Measurements from ENCODE around the gene PWWP2A.

PWWP2A gene

DNA sequence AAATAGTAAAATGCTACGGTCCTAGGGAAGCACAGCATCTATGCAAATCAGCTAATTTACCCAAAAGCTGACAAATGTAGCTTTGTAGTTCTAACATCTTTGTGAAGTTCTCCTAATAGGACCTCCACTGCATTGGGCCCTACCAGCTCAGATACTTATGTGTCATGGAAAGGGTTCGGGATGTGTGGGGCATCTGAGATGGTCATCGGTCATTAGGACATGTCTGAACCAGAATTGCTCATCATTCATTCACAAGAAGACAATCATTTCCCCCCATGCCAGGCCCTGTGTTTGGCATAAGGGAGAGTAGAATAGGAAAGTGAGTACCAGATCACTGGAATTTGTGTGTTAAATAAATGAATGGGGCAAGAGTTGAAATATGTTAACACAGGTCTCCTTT lies 35.7 kb downstream of the PWWP2A start:
- Histone ChIP-seq H3F3A (ENCODE audit: low read depth) (no peaks in the 10 kb centered on the region), H3K4me3 (ENCODE audit: low read length, poor library complexity, severe bottlenecking) (no peak overlapping the region), H3K4me1 (ENCODE audit: insufficient read depth, low read length, poor library complexity, severe bottlenecking) (no peaks in the 10 kb centered on the region), H3K4me2 (ENCODE audit: low read depth, low read length, poor library complexity, severe bottlenecking) (no peak overlapping the region), H3K9me3 (ENCODE audit: insufficient read depth, low read depth, low read length) (no peaks in the 10 kb centered on the region), H3K27me3 (ENCODE audit: insufficient read depth, low read length, poor library complexity, severe bottlenecking) (no peaks in the 10 kb centered on the region), H3K9ac (ENCODE audit: low read depth, low read length, poor library complexity, severe bottlenecking) (no peak overlapping the region), H3K79me2 (ENCODE audit: insufficient read depth, low read length) (no peaks in the 10 kb centered on the region), H3K9me2 (replicated peaks; ENCODE audit: low read depth, low read length) (no peaks in the 10 kb centered on the region), H2AFZ (ENCODE audit: low read length) (no peak overlapping the region), H4K20me1 (ENCODE audit: insufficient read depth, low read length, poor library complexity, severe bottlenecking) (no peaks in the 10 kb centered on the region), H3K36me3 (ENCODE audit: insufficient read depth, low read length) (no peaks in the 10 kb centered on the region)
- TF ChIP-seq, protein P1, sequence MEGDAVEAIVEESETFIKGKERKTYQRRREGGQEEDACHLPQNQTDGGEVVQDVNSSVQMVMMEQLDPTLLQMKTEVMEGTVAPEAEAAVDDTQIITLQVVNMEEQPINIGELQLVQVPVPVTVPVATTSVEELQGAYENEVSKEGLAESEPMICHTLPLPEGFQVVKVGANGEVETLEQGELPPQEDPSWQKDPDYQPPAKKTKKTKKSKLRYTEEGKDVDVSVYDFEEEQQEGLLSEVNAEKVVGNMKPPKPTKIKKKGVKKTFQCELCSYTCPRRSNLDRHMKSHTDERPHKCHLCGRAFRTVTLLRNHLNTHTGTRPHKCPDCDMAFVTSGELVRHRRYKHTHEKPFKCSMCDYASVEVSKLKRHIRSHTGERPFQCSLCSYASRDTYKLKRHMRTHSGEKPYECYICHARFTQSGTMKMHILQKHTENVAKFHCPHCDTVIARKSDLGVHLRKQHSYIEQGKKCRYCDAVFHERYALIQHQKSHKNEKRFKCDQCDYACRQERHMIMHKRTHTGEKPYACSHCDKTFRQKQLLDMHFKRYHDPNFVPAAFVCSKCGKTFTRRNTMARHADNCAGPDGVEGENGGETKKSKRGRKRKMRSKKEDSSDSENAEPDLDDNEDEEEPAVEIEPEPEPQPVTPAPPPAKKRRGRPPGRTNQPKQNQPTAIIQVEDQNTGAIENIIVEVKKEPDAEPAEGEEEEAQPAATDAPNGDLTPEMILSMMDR (conservative IDR thresholded peaks at IDR 0.05; ENCODE audit: low read length) = no peak
- TF ChIP-seq EZH2phosphoT487 (IDR thresholded peaks at IDR 0.05; ENCODE audit: borderline replicate concordance) = no peak

GRCh38 chr5:160082614-160083500 lies 36.4 kb downstream of the PWWP2A start:
- H3F3A ChIP-seq (ENCODE audit: low read depth) = no peaks in the 10 kb centered on the region
- H3K36me3 ChIP-seq (ENCODE audit: insufficient read depth, low read length) = peaks cover under 1% of the 10 kb centered on the region; the same call in 1 of the 2 replicates
- H3K9ac ChIP-seq (ENCODE audit: low read depth, low read length, poor library complexity, severe bottlenecking) = no peak overlapping the region
- no peak overlapping the region for H2AFZ ChIP-seq (ENCODE audit: low read length)
- H3K4me1 ChIP-seq (ENCODE audit: insufficient read depth, low read length, poor library complexity, severe bottlenecking) = no peaks in the 10 kb centered on the region
- no peaks in the 10 kb centered on the region for H3K79me2 ChIP-seq (ENCODE audit: insufficient read depth, low read length)
- H3K4me2 ChIP-seq (ENCODE audit: low read depth, low read length, poor library complexity, severe bottlenecking) = no peak overlapping the region
- H3K4me3 ChIP-seq (ENCODE audit: low read length, poor library complexity, severe bottlenecking) = no peak overlapping the region
- H3K9me2 ChIP-seq (replicated peaks; ENCODE audit: low read depth, low read length) = no peaks in the 10 kb centered on the region
- TF ChIP-seq EZH2phosphoT487 (IDR thresholded peaks at IDR 0.05; ENCODE audit: borderline replicate concordance) = no peak
- TF ChIP-seq, protein P1 (conservative IDR thresholded peaks at IDR 0.05; ENCODE audit: low read length) = no peak
- H3K9me3 ChIP-seq (ENCODE audit: insufficient read depth, low read depth, low read length) = no peaks in the 10 kb centered on the region
- no peaks in the 10 kb centered on the region for H3K27me3 ChIP-seq (ENCODE audit: insufficient read depth, low read length, poor library complexity, severe bottlenecking)
- H4K20me1 ChIP-seq (ENCODE audit: insufficient read depth, low read length, poor library complexity, severe bottlenecking) = no peaks in the 10 kb centered on the region

DNA sequence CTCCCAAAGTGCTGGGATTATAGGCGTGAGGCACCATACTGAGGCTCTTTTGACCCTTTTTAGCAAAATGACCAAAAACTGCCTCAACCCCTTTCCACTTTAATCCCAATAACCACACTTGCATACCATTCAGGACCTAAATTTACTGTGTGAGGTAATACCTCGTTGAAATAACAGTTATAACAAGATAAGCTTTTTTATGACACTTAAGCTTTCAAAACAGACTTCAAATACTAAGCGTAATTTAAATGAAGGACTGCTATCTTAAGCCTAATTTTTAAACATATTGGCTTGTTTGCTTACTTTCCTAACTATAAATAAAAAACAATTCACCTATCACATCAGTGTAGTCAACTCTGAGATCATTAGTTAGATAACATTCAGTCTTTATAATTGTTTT lies 37.8 kb downstream of the PWWP2A start:
- Histone ChIP-seq H3K79me2 (ENCODE audit: insufficient read depth, low read length) (no peaks in the 10 kb centered on the region), H3K36me3 (ENCODE audit: insufficient read depth, low read length) (peaks cover 8% of the 10 kb centered on the region; the same call in 1 of the 2 replicates), H3K27me3 (ENCODE audit: insufficient read depth, low read length, poor library complexity, severe bottlenecking) (no peaks in the 10 kb centered on the region), H3K4me2 (ENCODE audit: low read depth, low read length, poor library complexity, severe bottlenecking) (no peak overlapping the region), H3F3A (ENCODE audit: low read depth) (no peaks in the 10 kb centered on the region), H3K9me3 (ENCODE audit: insufficient read depth, low read depth, low read length) (no peaks in the 10 kb centered on the region), H3K4me1 (ENCODE audit: insufficient read depth, low read length, poor library complexity, severe bottlenecking) (no peaks in the 10 kb centered on the region), H2AFZ (ENCODE audit: low read length) (no peak overlapping the region), H4K20me1 (ENCODE audit: insufficient read depth, low read length, poor library complexity, severe bottlenecking) (no peaks in the 10 kb centered on the region), H3K9ac (ENCODE audit: low read depth, low read length, poor library complexity, severe bottlenecking) (no peak overlapping the region), H3K9me2 (replicated peaks; ENCODE audit: low read depth, low read length) (no peaks in the 10 kb centered on the region), H3K4me3 (ENCODE audit: low read length, poor library complexity, severe bottlenecking) (no peak overlapping the region)
- TF ChIP-seq, protein P1 (conservative IDR thresholded peaks at IDR 0.05; ENCODE audit: low read length) = no peak
- no peak for TF ChIP-seq EZH2phosphoT487 (IDR thresholded peaks at IDR 0.05; ENCODE audit: borderline replicate concordance)
